ENCODE data around the gene PID1. TPM values are rescaled to one million over a fixed set of nuclear protein-coding genes. Genes with fewer than 3 reads are reported as not detected.

Gene PID1
- total RNA-seq, 1 experiment from 2014 or later, result 2.6 TPM

- TF ChIP-seq SMAD3 (CRISPR knock-in tag; IDR thresholded peaks at IDR 0.05; ENCODE audit: borderline replicate concordance) (no peak), E2F1 (CRISPR knock-in tag; IDR thresholded peaks at IDR 0.05) (no peak), TEAD1 (CRISPR knock-in tag; IDR thresholded peaks at IDR 0.05) (no peak), IRF1 (CRISPR knock-in tag; IDR thresholded peaks at IDR 0.05) (no peak), AR (CRISPR knock-in tag; IDR thresholded peaks at IDR 0.05) (no peak), SOX15 (CRISPR knock-in tag; IDR thresholded peaks at IDR 0.05) (no peak), ZNF671 (CRISPR knock-in tag; IDR thresholded peaks at IDR 0.05) (no peak)
- H3K27me3 Mint-ChIP-seq (ENCODE audit: low read depth), result no peaks in the 10 kb centered on the region
- H3K4me3 Mint-ChIP-seq, result no peak overlapping the region
- H3K4me1 Mint-ChIP-seq, result no peaks in the 10 kb centered on the region
- ATAC-seq, result no peak
- peaks cover 13% of the 10 kb centered on the region for H3K9me3 Mint-ChIP-seq
- no peaks in the 10 kb centered on the region for H3K36me3 Mint-ChIP-seq
- DNase-seq (ENCODE audit: low spot score), result no peak
- CTCF ChIA-PET, result interaction anchor here (1.0 to 1.1 kb wide), 2 partner anchors 143 to 299 kb away, joined by 3 to 4 read pairs; no protein-coding TSS in a partner anchor
- no peak overlapping the region for H3K27ac Mint-ChIP-seq
- POLR2A ChIA-PET, result no interaction called here
Measured at GRCh38 chr2:229132236-229132635, 138.9 kb downstream of the PID1 start.

- Mint-ChIP-seq H3K9me3 (peaks cover 5% of the 10 kb centered on the region), H3K4me1 (no peaks in the 10 kb centered on the region), H3K4me3 (no peak overlapping the region), H3K27ac (no peak overlapping the region), H3K36me3 (no peaks in the 10 kb centered on the region), H3K27me3 (ENCODE audit: low read depth) (no peaks in the 10 kb centered on the region)
- ChIA-PET CTCF (interaction anchor here (1.0 to 1.9 kb wide), 2 partner anchors 144 to 212 kb away, joined by 3 to 7 read pairs; no protein-coding TSS in a partner anchor), POLR2A (no interaction called here)
- DNase-seq (ENCODE audit: low spot score), result no peak
- ATAC-seq, result no peak
- TF ChIP-seq GTF2I (CRISPR knock-in tag; conservative IDR thresholded peaks at IDR 0.05) (no peak), SMAD4 (CRISPR knock-in tag; IDR thresholded peaks at IDR 0.05) (no peak), ATF1 (CRISPR knock-in tag; IDR thresholded peaks at IDR 0.05) (no peak), ZNF416 (CRISPR knock-in tag; IDR thresholded peaks at IDR 0.05) (no peak), NR2C2 (CRISPR knock-in tag; IDR thresholded peaks at IDR 0.05) (no peak), ZNF512 (CRISPR knock-in tag; IDR thresholded peaks at IDR 0.05; ENCODE audit: borderline replicate concordance) (no peak), E2F5 (CRISPR knock-in tag; IDR thresholded peaks at IDR 0.05) (no peak), ATF6 (CRISPR knock-in tag; IDR thresholded peaks at IDR 0.05) (no peak), NFYB (CRISPR knock-in tag; conservative IDR thresholded peaks at IDR 0.05; ENCODE audit: low read depth) (no peak), MXD4 (CRISPR knock-in tag; IDR thresholded peaks at IDR 0.05; ENCODE audit: borderline replicate concordance) (no peak), CTCF (IDR thresholded peaks at IDR 0.05) (no peak), ZNF423 (CRISPR knock-in tag; IDR thresholded peaks at IDR 0.05) (no peak), RELA (CRISPR knock-in tag; IDR thresholded peaks at IDR 0.05; ENCODE audit: borderline replicate concordance) (no peak), USF1 (CRISPR knock-in tag; IDR thresholded peaks at IDR 0.05) (no peak), NFE2L1 (CRISPR knock-in tag; IDR thresholded peaks at IDR 0.05) (no peak), MYBL2 (CRISPR knock-in tag; IDR thresholded peaks at IDR 0.05) (no peak), CDX4 (CRISPR knock-in tag; IDR thresholded peaks at IDR 0.05; ENCODE audit: borderline replicate concordance) (no peak), SP1 (CRISPR knock-in tag; conservative IDR thresholded peaks at IDR 0.05) (no peak)
Measured at GRCh38 chr2:229130522-229130921, 140.6 kb downstream of the PID1 start.
